ENCODE data around the gene TNNT2.

TNNT2 gene

GRCh38 chr1:201376107-201376463 is 1.4 kb downstream of the TNNT2 start:
- peak overlapping the region in 1 of 2 donors; percentile 31 for H3K4me3 ChIP-seq (replicated peaks in 1 of 2; ENCODE audit: low read depth in 2 of 2, low read length in 2 of 2)
- TF ChIP-seq, protein P1, sequence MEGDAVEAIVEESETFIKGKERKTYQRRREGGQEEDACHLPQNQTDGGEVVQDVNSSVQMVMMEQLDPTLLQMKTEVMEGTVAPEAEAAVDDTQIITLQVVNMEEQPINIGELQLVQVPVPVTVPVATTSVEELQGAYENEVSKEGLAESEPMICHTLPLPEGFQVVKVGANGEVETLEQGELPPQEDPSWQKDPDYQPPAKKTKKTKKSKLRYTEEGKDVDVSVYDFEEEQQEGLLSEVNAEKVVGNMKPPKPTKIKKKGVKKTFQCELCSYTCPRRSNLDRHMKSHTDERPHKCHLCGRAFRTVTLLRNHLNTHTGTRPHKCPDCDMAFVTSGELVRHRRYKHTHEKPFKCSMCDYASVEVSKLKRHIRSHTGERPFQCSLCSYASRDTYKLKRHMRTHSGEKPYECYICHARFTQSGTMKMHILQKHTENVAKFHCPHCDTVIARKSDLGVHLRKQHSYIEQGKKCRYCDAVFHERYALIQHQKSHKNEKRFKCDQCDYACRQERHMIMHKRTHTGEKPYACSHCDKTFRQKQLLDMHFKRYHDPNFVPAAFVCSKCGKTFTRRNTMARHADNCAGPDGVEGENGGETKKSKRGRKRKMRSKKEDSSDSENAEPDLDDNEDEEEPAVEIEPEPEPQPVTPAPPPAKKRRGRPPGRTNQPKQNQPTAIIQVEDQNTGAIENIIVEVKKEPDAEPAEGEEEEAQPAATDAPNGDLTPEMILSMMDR (IDR thresholded peaks at IDR 0.05; ENCODE audit: low read depth, low read length): no peak
- DNase-seq (ENCODE audit: low read depth in 2 of 2): no peak

DNA sequence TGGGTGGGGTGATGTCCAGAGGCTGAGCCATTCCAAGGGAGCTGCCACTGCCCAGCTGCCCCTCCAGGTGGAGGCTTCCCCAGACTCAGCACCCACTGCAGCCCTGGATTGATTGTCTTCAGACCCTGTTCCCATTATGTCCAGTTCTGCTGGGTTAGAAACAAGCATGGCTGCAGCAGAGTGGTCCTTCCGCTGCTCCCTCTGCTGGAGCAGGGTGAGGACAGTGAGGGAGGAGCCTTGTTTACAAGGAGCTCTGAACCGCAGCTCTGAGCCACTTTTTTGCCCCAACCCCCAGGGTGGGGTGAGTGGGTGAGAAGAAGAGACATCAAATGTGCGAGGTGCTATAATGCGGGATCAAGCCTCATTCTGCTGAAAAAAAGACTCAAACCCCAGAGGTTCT is 2.3 kb downstream of the TNNT2 start:
- TF ChIP-seq, protein P1 (IDR thresholded peaks at IDR 0.05; ENCODE audit: low read depth, low read length): no peak
- H3K4me3 ChIP-seq (replicated peaks in 1 of 2; ENCODE audit: low read depth in 2 of 2, low read length in 2 of 2): peak overlapping the region in 1 of 2 donors; percentile 31
- no peak for DNase-seq (ENCODE audit: low read depth in 2 of 2)

- H3K4me3 ChIP-seq (replicated peaks in 1 of 2; ENCODE audit: low read depth in 2 of 2, low read length in 2 of 2): no peak overlapping the region
- no peak for DNase-seq (ENCODE audit: low read depth in 2 of 2)
- TF ChIP-seq, protein P1 (IDR thresholded peaks at IDR 0.05; ENCODE audit: low read depth, low read length): no peak
These were observed 3.1 kb downstream of the TNNT2 start for GRCh38 chr1:201374364-201374763.

DNA sequence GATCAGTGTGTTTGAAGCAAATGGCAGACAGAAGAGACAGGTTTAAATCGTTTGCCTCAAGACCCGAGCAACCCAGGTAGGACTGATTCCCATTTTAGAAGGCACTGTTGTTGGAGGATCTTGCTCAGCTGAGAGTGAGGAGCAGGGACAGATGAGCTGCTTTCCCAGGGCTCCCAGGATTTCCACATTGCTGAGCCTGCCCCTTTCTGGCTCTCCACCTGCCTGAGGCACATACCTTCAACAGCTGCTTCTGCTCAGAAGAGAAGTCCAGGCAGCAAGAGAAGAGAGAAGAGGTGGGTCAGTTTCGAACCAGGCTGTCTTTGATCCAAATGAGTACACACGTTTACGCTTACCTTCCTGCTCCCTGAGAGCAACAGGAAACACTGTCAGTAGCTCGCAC is 5.7 kb downstream of the TNNT2 start:
- TF ChIP-seq, protein P1 (IDR thresholded peaks at IDR 0.05; ENCODE audit: low read depth, low read length): no peak

GRCh38 chr1:201371276-201371675 is 6.2 kb downstream of the TNNT2 start:
- no peak for DNase-seq (ENCODE audit: low read depth in 2 of 2)
- no peak overlapping the region for H3K4me3 ChIP-seq (replicated peaks in 1 of 2; ENCODE audit: low read depth in 2 of 2, low read length in 2 of 2)
- TF ChIP-seq, protein P1 (IDR thresholded peaks at IDR 0.05; ENCODE audit: low read depth, low read length): no peak

More for the DNA sequence above, 5.7 kb downstream of the TNNT2 start:
- no peak for DNase-seq (ENCODE audit: low read depth in 2 of 2)
- H3K4me3 ChIP-seq (replicated peaks in 1 of 2; ENCODE audit: low read depth in 2 of 2, low read length in 2 of 2): no peak overlapping the region

- TF ChIP-seq, protein P1 (IDR thresholded peaks at IDR 0.05; ENCODE audit: low read depth, low read length): no peak
- H3K4me3 ChIP-seq (replicated peaks in 1 of 2; ENCODE audit: low read depth in 2 of 2, low read length in 2 of 2): no peak overlapping the region
- no peak for DNase-seq (ENCODE audit: low read depth in 2 of 2)
These were observed 7.0 kb downstream of the TNNT2 start for GRCh38 chr1:201370500-201370899.

DNA sequence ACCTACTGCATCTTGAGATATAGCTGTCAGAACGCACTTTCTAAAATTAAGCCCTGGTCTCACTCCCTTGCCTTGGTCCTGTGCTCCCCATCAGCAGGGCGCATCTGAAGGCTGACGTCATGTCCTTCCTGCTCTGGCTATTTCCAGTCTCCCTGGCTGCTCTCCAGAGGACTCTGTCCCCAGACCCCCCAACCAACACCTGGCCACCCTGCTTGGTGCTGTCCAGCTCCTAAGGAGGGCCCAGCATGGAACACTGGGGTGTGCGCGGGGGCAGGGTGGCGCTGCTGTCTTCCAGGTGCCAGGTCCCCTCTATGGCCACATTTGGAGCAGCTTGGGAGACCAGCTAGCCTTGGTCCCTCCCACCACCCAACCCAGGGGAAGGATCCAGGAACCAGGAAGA is 8.3 kb downstream of the TNNT2 start:
- TF ChIP-seq, protein P1 (IDR thresholded peaks at IDR 0.05; ENCODE audit: low read depth, low read length): no peak
- DNase-seq (ENCODE audit: low read depth in 2 of 2): no peak

More for the DNA sequence above, 8.3 kb downstream of the TNNT2 start:
- H3K4me3 ChIP-seq (replicated peaks in 1 of 2; ENCODE audit: low read depth in 2 of 2, low read length in 2 of 2): no peak overlapping the region
